Astrocyte (in vitro differentiated cells and primary cell): ENCODE results near the gene STXBP1. TPM values are rescaled to one million over a fixed set of nuclear protein-coding genes. Genes with fewer than 3 reads are reported as not detected.
A peak's percentile ranks its signal among the peaks of the same experiment; 100 is the strongest.

ENCODE experiments used
- DNase-seq: peaks from one replicate; pipeline ENCODE4 v3.0.0-alpha.2; 2010; ENCODE audit warnings: low read depth
- FAIRE-seq: peaks from 2 replicates; lab custom pipeline; 2011; peaks lifted over from hg19 to GRCh38; lab: Jason Lieb, UNC
- H2AFZ ChIP-seq: 2 replicates; pipeline ENCODE4 v1.6.0; 2012; ENCODE audit warnings: low read depth, low read length, inconsistent platforms
- H3K27ac ChIP-seq: 2 replicates; pipeline ENCODE4 v1.5.1; 2011; ENCODE audit warnings: low read depth, low read length, inconsistent platforms
- H3K27me3 ChIP-seq: 2 replicates; pipeline ENCODE4 v1.6.0; 2011; ENCODE audit warnings: low read length, inconsistent platforms; ENCODE audit not compliant: insufficient read depth
- H3K36me3 ChIP-seq: 2 replicates; pipeline ENCODE4 v1.5.1; 2011; ENCODE audit warnings: low read length, inconsistent platforms; ENCODE audit not compliant: insufficient read depth
- H3K4me1 ChIP-seq: 2 replicates; pipeline ENCODE4 v1.5.1; 2011; ENCODE audit warnings: low read length, inconsistent platforms; ENCODE audit not compliant: insufficient read depth
- H3K4me2 ChIP-seq: 2 replicates; pipeline ENCODE4 v1.6.0; 2012; ENCODE audit warnings: low read length, inconsistent platforms
- H3K4me3 ChIP-seq: 2 replicates; pipeline ENCODE4 v1.5.1; 2011; ENCODE audit warnings: low read depth, mild to moderate bottlenecking, low read length, inconsistent platforms; ENCODE audit not compliant: insufficient read depth
- H3K79me2 ChIP-seq: 2 replicates; pipeline ENCODE4 v1.6.0; 2012; ENCODE audit warnings: mild to moderate bottlenecking, low read length, inconsistent platforms; ENCODE audit not compliant: insufficient read depth
- H3K9ac ChIP-seq: 2 replicates; pipeline ENCODE4 v1.6.0; 2012; ENCODE audit warnings: mild to moderate bottlenecking, low read length, inconsistent platforms
- H3K9me3 ChIP-seq: 2 replicates; pipeline ENCODE4 v1.5.1; 2012; ENCODE audit warnings: low read depth, mild to moderate bottlenecking, low read length, inconsistent platforms; ENCODE audit not compliant: insufficient read depth
- H4K20me1 ChIP-seq: 2 replicates; pipeline ENCODE4 v1.6.0; 2012; ENCODE audit warnings: low read length, inconsistent platforms; ENCODE audit not compliant: insufficient read depth
- H3K27ac Mint-ChIP-seq: one replicate; pipeline ENCODE4 v1.8.0; 2021; ENCODE audit warnings: mild to moderate bottlenecking, mixed read lengths; ENCODE audit not compliant: unreplicated experiment
- H3K27me3 Mint-ChIP-seq: one replicate; pipeline ENCODE4 v1.8.0; 2021; ENCODE audit warnings: low read depth, mixed read lengths; ENCODE audit not compliant: unreplicated experiment
- H3K36me3 Mint-ChIP-seq: one replicate; pipeline ENCODE4 v1.8.0; 2021; ENCODE audit warnings: low read depth, mixed read lengths; ENCODE audit not compliant: unreplicated experiment
- H3K4me1 Mint-ChIP-seq: one replicate; pipeline ENCODE4 v1.8.0; 2021; ENCODE audit warnings: low read depth, mixed read lengths; ENCODE audit not compliant: unreplicated experiment
- H3K4me3 Mint-ChIP-seq: one replicate; pipeline ENCODE4 v1.8.0; 2021; ENCODE audit warnings: mild to moderate bottlenecking, moderate library complexity, mixed read lengths; ENCODE audit not compliant: unreplicated experiment
- H3K9me3 Mint-ChIP-seq: one replicate; pipeline ENCODE4 v1.8.0; 2021; ENCODE audit warnings: mild to moderate bottlenecking, mixed read lengths; ENCODE audit not compliant: unreplicated experiment
- EZH2 ChIP-seq: IDR thresholded peaks from 2 replicates; pipeline ENCODE4 v1.6.1; 2012; ENCODE audit warnings: mild to moderate bottlenecking, low read length, inconsistent platforms; ENCODE audit not compliant: insufficient read depth
- total RNA-seq: library from RNA; stranded (reverse); gene quantifications from 2 replicates; pipeline ENCODE4 v1.2.1, GENCODE V29; 2021
- TF ChIP-seq, protein P1 (sequence below): IDR thresholded peaks from 2 replicates; pipeline ENCODE4 v1.5.1; 2011; ENCODE audit warnings: low read depth, mild to moderate bottlenecking, inconsistent platforms, low read length, moderate library complexity; ENCODE audit not compliant: insufficient read depth

Gene STXBP1
- total RNA-seq, 1 donor from 2014 or later, result 39.6 TPM

DNA sequence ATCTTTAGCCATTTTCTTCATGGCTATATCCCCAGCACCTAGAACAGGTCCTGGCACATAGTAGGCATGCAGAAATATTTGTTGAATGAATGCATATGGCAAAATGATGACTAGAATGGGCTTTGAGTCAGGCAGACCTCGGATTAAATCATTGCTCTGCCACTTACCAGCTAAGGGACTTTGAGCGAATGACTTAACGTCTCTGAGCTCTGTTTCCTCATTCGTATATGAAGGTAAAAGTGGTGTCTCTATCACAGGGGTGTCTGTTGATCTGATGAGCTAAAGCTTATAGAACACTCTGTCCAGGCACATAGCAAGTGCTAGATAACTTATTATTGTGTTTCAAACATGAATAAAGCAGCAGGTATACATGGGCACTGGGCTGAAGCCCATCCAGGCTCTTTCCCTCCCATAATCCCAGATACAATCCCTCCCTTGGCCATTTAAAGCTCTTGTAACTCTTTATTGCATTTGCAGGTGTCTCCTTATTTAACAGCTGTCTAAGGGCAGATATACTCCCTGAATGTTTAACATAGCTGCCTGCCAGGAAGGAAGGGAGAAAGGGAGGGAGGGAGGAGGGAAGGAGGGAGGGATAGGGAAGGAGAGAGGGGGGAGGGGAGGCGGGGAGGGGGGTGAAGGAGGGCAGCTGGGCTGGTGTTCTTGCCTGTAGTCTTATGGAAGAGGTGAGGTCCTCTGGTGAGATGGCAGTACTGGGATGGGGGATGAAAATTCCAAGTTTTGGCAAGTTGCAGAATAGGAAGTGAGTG is 23.2 kb upstream of the STXBP1 start:
- Mint-ChIP-seq H3K4me3 (no peak overlapping the region), H3K36me3 (no peaks in the 10 kb centered on the region), H3K27ac (no peak overlapping the region), H3K27me3 (no peaks in the 10 kb centered on the region), H3K4me1 (peaks cover 9% of the 10 kb centered on the region), H3K9me3 (no peaks in the 10 kb centered on the region)
- Histone ChIP-seq H3K9ac (no peak overlapping the region), H3K27me3 (no peaks in the 10 kb centered on the region), H3K4me1 (peaks cover 11% of the 10 kb centered on the region), H4K20me1 (peaks cover 2% of the 10 kb centered on the region), H3K9me3 (no peaks in the 10 kb centered on the region), H3K27ac (no peak overlapping the region), H2AFZ (no peak overlapping the region), H3K79me2 (peaks cover 5% of the 10 kb centered on the region), H3K4me2 (no peak overlapping the region), H3K4me3 (no peak overlapping the region), H3K36me3 (no peaks in the 10 kb centered on the region)
- TF ChIP-seq EZH2, result no peak
- TF ChIP-seq, protein P1, sequence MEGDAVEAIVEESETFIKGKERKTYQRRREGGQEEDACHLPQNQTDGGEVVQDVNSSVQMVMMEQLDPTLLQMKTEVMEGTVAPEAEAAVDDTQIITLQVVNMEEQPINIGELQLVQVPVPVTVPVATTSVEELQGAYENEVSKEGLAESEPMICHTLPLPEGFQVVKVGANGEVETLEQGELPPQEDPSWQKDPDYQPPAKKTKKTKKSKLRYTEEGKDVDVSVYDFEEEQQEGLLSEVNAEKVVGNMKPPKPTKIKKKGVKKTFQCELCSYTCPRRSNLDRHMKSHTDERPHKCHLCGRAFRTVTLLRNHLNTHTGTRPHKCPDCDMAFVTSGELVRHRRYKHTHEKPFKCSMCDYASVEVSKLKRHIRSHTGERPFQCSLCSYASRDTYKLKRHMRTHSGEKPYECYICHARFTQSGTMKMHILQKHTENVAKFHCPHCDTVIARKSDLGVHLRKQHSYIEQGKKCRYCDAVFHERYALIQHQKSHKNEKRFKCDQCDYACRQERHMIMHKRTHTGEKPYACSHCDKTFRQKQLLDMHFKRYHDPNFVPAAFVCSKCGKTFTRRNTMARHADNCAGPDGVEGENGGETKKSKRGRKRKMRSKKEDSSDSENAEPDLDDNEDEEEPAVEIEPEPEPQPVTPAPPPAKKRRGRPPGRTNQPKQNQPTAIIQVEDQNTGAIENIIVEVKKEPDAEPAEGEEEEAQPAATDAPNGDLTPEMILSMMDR, result no peak
- DNase-seq (no peak), FAIRE-seq (no peak)

DNA sequence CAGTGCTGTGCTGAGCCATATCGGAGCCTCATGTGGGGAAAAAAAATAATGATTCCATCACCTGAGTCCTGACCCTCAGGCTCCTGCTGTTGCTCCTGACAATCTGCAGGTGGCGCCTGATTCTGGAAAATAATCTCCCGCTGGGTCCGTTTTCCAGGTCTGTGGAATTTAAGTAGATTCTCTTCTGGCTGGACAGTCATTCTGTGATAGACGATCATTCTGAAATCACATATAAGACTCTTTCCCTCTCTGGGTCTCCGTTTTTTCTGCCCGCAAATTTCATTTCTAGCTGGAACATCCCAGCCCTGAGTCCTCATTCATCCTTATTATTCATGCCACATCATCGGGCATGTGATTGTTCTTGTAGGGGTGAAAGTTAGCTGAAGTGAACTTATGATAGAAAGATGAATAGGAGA is 22.1 kb upstream of the STXBP1 start:
- Mint-ChIP-seq H3K4me3 (no peak overlapping the region), H3K27ac (no peak overlapping the region), H3K4me1 (peaks cover 9% of the 10 kb centered on the region), H3K9me3 (no peaks in the 10 kb centered on the region), H3K27me3 (peaks cover 6% of the 10 kb centered on the region), H3K36me3 (no peaks in the 10 kb centered on the region)
- Histone ChIP-seq H3K4me3 (no peak overlapping the region), H3K36me3 (no peaks in the 10 kb centered on the region), H3K4me2 (peak overlapping the region; percentile 46), H4K20me1 (peaks cover 2% of the 10 kb centered on the region), H3K4me1 (peaks cover 9% of the 10 kb centered on the region), H3K9me3 (no peaks in the 10 kb centered on the region), H3K9ac (no peak overlapping the region), H3K27me3 (no peaks in the 10 kb centered on the region), H3K27ac (no peak overlapping the region), H3K79me2 (peaks cover 5% of the 10 kb centered on the region), H2AFZ (no peak overlapping the region)
- FAIRE-seq, result no peak
- TF ChIP-seq, protein P1, result peak; percentile 86
- TF ChIP-seq EZH2, result no peak
- peak; percentile 47 for DNase-seq

DNA sequence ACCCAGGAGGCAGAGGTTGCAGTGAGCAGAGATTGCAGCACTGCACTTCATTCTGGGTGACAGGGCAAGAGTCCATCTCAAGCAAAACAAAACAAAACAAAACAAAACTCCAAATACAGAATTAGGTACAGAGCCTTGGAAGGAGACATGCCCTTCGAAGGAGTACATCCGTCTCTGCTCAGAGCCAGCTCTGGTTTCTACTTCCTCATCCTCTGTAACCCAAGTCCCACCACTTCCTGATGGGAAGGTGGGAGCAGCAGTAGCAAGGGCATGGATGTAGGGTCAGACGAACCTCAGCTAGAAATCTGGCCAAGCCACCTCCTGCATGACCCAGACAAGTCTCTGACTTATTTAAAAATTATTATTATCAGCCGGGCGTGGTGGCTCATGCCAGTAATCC is 16.5 kb upstream of the STXBP1 start:
- peaks cover 16% of the 10 kb centered on the region for H3K27me3 Mint-ChIP-seq
- no peak for TF ChIP-seq EZH2
- TF ChIP-seq, protein P1, result no peak
- H3K4me1 ChIP-seq, result no peaks in the 10 kb centered on the region
- H3K27ac ChIP-seq, result no peak overlapping the region
- no peak overlapping the region for H3K4me3 Mint-ChIP-seq
- DNase-seq (no peak), FAIRE-seq (no peak)
- H3K4me3 ChIP-seq, result no peak overlapping the region
- H2AFZ ChIP-seq, result no peak overlapping the region
- H3K36me3 Mint-ChIP-seq, result no peaks in the 10 kb centered on the region
- no peaks in the 10 kb centered on the region for H3K36me3 ChIP-seq
- H3K4me1 Mint-ChIP-seq, result no peaks in the 10 kb centered on the region
- H3K4me2 ChIP-seq, result no peak overlapping the region
- H3K27ac Mint-ChIP-seq, result no peak overlapping the region
- H3K27me3 ChIP-seq, result no peaks in the 10 kb centered on the region
- no peaks in the 10 kb centered on the region for H3K79me2 ChIP-seq
- no peaks in the 10 kb centered on the region for H4K20me1 ChIP-seq
- H3K9me3 Mint-ChIP-seq, result no peaks in the 10 kb centered on the region
- H3K9ac ChIP-seq, result no peak overlapping the region
- H3K9me3 ChIP-seq, result no peaks in the 10 kb centered on the region
